NCI-H524 treated with DMSO at 0.1 percent for 48 hours (cell line): ENCODE results near the gene DUS3L.

ENCODE experiments used
- DNase-seq: peaks from one replicate; lab custom pipeline; 2025; lab: John Stamatoyannopoulos, UW

The DUS3L gene

DNA sequence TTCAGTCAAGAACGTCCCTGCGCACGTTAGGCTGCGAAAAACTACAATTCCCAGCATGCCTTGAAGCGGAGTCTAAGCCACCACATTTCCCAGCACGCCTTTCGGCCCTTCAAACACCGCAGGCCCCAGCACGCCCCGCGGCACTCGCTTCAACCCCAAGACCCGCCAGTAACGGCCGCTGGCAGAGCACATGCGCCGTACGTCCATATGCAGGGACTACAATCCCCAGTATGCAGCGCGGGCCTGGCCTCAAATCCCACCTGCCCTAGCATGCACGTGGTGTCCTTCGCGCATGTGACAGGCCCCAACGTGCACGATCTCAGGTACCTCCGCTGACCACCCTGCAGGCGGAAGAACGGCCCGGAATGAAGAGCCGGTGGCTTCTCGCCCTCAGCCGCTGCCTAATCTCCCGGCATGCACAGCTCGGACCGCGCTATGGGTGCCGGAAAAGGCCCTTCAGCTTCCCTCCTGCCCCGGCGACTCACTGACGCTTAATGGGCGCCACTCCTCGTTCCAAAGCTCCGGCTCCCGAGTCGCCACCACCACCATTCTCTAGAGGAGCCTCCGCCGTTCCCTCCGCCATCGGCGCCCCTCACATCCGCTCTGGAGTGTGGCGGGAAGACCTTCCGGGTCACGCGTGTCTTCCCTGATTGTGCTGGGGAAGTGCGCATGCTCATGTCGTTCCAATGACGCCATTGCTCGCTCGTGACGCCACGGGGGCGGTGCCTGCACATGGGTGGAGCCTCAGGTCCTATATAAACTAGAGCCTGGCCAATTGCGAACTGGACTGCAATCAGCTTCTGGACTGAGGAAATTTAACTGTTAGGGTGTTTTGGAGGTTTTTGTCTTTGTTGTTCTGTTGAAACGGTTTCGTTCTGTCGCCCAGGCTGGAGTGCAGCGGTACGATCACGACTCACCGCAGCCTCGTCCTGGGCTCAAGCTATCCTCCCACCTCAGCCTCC lies at the start of gene DUS3L:
TSS of gene DUS3L (minus strand) at position 605 of the 962 bp plus-strand sequence. CDS start at position 583, 22 bp downstream.
- peak; percentile 76 for DNase-seq

DNA sequence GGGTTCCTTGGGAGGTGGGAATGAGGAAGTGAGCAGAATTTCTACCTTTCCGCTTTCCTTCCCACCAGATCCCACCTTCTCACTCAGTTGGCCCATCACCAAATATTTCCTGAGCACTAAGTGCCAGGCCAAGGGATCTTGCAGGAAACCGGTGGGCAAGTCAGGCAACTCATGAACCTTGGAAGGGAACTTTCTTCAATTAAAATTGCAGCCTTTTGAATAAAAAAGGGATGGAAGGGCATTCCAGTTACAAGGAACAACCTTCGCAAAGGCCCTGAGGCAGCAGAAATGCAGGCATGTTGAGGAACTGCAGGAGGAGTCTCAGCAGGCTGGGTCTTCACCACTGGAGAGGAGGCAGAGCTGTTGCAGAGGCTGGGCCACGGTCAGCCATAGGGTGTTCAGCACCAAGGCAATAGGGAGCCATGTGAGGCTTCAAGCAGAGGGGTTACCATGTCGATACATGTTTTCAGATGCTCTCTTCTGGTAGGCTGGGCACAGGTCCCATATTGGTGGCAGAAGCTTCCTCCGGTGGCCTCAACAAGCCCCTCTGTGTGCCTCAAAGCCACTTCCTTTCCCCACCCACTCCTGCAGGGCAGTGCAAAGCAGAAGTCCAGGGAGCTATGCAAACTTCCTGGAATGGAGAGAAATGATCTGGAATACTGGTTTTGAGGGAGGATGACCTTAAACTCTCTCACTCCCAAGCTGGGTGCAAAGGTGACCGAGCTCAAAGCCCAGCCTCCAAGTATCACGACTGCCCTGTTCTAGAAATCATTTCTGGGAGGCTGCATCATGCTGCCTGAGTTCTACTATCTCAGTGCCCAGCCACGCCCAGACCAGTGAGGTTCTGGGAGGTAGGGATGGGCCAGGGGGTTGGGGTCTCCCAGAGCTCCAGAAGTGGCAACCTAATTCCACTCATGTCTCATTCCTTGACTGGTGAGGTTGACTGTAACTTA lies 48.4 kb upstream of the DUS3L start, which contains the start of gene FUT6:
TSS of gene FUT6 (minus strand) at position 638 of the 953 bp plus-strand sequence. CDS start 7,135 bp downstream, outside the sequence.
- no peak for DNase-seq

DNA sequence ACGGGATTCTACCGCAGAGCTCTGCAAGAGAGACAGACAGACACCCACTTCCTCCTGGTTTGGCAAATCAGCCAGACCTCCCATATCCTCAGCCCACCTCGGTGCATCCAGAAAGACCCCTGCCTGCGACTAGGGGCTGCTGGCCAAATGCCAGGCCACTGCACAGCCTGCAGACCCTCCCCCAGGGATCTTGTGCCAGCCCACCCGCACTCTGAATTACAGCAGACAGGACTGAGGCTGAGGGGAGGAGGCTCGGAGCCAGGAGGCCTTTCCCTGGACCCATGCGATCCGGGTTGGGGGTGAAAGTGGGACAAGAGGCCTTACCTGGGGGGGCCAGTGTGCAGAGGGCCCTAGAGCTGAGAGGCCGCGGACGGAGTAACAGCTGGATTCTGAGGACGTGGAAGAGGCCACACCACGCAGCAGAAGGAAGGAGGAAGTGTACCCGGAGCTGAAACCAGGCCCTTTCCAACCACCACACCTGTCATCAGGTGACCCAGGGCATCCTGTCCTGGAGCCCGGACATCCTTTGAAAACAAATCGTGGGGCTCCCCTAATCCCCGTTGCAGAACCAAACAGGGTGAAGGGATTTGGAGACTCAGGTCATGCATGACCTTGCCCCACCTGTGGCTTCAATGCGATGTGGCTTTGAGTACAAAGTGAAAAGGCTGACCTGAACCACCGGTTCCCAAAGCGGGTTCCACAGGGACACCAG lies 47.5 kb upstream of the DUS3L start:
- DNase-seq, result no peak

GRCh38 chr19:5837761-5838352 lies 46.9 kb upstream of the DUS3L start:
- no peak for DNase-seq

GRCh38 chr19:5832527-5833216 lies 41.7 kb upstream of the DUS3L start:
- no peak for DNase-seq

DNA sequence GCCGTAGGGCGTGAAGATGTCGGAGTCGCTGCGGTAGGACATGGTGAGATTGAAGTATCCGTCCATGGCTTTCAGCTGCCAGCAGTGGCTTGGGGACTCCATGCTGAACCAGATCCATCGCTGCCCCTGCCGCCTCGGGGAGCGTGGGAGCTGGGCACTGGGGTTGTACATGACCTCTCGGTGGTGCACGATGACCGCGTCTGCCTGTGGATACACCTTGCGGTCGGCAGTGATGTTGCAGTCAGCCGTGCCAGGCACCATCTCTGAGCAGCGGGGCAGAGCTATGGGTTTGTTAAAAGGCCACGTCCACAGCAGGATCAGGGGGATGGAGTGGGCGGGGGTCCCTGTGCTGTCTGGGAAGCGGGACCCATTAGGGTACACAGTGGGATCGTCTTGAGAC lies 41.1 kb upstream of the DUS3L start:
- DNase-seq, result no peak

DNA sequence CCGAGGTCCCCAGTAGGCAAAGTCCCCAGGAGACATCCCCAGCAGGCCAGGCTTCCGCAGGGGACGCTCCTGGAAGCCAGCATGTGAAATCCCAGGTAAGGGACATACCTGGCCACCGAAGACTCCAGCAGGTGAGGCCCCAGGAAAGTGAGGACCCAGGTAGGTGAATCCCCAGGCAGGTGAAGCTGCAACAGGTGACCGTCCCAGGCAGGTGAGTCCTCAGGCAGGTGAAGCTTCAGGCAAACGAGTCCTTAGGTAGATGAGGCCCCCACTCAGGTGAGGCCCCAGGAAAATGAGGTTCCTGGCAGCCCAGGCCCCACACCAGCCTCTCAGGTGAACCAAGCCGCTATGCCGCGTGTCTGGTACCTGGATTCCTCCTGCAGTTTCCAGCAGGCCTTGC lies 40.2 kb upstream of the DUS3L start:
- no peak for DNase-seq

- no peak for DNase-seq
Observed at GRCh38 chr19:5829567-5830310, 38.8 kb upstream of the DUS3L start.

DNA sequence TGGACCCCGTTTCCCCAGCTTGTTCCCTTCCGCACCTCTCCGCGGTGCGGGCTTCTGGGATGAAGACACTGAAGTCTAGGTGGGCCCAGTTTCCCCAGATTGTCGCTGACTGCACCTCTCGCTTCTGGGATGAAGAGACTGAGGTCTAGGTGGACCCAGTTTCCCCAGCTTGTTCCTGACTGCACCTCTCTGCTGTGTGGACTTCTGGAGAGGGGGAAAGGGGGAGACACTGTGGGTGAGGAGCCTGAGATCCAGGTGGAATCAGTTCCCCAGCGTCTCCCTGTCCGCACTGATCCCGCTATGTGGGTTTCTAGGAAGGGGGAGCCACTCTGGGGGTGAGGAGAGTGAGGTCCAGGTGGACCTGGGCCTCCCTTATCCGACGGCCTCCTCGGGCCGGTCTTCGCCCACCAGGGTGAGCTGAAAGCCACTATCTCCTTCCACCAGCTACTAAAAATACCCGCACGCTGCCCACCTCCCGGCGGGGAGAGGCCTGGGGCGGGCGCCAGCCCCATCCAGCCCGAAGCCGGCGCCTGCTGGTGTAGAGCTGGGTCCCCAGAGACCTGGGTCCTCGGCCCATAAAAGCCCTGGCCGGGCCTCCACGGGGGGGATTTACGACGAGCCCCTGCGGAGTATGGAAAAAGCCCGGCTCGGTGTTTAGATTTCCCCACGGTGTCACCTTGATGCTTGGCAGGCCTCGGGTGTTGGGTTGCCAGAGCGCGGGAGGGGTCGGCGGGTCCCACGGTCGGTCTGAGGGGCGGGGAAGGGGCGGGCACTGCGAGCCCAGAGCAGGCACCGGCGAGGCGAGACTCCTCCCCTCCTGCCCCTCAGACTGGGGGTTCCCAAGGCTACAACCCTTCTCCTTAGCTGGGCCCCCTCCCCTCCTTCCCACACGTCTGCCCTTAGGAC lies 38.0 kb upstream of the DUS3L start:
- DNase-seq, result no peak

DNA sequence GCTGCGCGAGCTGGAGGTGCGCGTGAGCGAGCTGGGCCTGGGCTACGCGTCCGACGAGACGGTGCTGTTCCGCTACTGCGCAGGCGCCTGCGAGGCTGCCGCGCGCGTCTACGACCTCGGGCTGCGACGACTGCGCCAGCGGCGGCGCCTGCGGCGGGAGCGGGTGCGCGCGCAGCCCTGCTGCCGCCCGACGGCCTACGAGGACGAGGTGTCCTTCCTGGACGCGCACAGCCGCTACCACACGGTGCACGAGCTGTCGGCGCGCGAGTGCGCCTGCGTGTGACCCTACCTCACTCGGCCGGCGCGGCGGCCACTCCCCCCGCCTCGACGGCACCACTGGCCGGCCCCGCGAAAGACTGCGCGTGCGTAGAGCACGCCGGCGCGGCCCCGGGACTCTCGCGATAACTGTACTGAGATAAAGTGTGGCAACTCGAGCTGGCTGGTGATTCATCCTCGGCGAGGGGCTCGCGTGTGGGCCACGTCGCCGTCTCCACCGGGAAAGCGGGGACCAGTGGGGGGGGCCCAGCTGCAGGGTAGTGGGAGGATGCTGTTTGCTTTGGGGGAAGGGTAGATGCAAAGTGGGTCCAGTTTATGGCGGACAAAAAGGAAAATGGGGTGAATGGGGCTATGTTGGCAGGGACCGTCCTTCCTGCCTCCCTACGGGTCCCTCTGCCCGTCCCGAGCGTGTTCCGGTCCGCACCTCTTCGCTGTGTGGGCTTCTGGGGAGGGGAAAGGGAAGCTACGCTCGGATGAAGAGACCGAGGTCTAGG lies 37.1 kb upstream of the DUS3L start:
- peak; percentile 77 for DNase-seq

- DNase-seq, result no peak
Observed at GRCh38 chr19:5827342-5827890, 36.5 kb upstream of the DUS3L start.

GRCh38 chr19:5826531-5827341 lies 35.8 kb upstream of the DUS3L start:
- DNase-seq, result no peak

- DNase-seq, result no peak
Observed at GRCh38 chr19:5825178-5825577, 34.2 kb upstream of the DUS3L start.

- no peak for DNase-seq
Observed at GRCh38 chr19:5824751-5825150, 33.8 kb upstream of the DUS3L start.

DNA sequence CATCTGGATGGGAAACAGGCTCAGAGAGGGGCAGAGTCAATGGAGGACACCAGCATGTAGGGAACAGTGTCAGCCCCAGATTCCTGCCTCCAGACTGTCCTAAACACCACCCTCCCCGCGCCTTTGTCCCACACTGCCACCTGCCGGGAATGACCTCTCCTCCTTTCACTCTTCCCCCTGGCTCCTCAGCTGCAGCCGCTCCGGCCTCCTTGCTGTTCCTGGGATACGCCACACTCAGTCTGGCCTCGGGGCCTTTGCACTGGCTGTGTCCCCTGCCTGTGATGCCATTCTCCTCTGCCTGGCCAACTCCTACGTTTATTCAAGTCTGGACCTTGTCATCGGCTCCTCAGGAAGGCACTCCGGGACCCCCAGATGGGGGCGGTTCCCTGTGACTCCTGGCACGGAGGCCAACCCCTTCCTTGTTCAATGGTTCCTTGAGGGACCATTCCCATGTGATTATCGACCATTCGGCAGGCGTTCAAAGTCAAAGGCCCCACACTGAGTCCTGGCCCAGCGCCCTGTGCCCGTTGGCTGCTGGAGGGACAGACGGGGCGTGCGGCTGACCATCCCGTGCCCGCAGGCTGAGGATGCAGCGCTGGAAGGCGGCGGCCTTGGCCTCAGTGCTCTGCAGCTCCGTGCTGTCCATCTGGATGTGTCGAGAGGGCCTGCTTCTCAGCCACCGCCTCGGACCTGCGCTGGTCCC lies 32.8 kb upstream of the DUS3L start:
- no peak for DNase-seq

DNA sequence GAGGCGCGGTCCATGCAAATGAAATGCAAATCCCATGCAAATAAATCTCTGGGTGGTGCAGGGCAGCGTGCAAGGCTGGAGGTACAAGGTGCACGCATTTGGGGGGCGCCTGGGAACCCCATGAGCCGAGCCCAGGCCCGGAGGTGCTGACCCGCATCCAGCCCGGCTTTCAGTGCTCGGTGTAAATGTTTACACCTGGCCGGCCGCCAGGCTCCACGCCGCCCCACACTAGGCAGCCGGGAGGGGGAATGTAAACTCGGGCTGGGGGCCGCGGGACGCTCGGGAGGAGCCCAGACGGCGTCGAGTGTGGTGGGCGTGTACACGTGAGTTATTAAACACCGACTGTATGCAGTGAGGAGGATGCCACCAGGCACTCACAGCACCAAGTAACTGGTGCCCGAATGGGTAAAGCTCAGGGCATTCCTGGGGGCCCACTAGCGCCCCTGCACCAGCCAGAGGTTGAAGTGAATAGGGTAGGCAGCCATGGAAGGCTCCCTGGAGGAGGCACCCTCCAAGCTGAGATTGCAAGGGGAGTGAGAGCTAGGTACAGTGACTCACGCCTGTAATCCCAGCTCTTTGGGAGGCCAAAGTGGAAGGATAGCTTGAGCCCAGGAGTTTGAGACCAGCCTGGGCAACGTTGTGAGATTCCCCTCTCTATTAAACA lies 31.4 kb upstream of the DUS3L start:
- DNase-seq, result no peak
